DOHH2 (cell line): ENCODE measurements around the gene ABCA4.

Experiments
- EZH2phosphoT487 ChIP-seq: fragments of 200-600 bp; sonication (generic); IDR thresholded peaks from 2 replicates; pipeline ENCODE4 v1.6.1; 2017; ENCODE audit warnings: borderline replicate concordance, mild to moderate bottlenecking, antibody characterized with exemption, low read length, moderate library complexity, mixed read lengths
- TF ChIP-seq, protein P1 (sequence below): fragments of 200-600 bp; sonication (generic); IDR thresholded peaks from one replicate; pipeline ENCODE4 v1.5.1; 2014; ENCODE audit warnings: antibody characterized with exemption, mild to moderate bottlenecking, low read depth, low read length; ENCODE audit not compliant: poor library complexity, severe bottlenecking

DNA sequence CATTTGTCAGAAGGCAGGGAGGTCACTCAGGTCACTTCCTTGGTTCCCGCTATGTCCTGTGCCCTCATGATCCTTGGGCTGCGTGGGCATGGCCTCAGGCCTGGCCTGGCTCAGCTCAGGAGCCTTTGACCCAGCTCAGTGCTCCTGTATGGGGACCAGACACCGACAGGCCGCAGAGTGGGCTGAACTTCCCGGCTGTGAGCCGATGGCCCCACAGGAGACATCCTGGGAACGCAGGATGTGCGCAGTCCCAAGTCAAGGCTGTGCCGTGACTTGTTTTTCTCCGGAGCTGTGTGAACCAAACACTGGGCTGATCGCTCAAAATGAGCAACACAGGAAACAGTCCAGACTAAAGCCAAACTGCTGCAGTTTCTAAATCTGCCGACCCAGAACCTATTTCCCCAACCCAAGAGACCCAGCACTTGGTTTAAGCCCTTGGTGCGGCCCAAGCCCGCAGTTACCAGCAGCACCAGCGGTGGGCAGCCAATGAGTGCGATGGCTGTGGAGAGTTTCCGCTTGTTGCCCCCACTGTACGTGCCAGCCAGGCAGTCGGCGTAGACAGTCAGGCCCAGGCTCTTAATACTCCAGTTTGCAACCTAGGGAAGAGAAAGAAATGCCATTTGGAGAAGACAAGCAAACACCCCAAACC lies 119.4 kb downstream of the ABCA4 start:
- TF ChIP-seq, protein P1, sequence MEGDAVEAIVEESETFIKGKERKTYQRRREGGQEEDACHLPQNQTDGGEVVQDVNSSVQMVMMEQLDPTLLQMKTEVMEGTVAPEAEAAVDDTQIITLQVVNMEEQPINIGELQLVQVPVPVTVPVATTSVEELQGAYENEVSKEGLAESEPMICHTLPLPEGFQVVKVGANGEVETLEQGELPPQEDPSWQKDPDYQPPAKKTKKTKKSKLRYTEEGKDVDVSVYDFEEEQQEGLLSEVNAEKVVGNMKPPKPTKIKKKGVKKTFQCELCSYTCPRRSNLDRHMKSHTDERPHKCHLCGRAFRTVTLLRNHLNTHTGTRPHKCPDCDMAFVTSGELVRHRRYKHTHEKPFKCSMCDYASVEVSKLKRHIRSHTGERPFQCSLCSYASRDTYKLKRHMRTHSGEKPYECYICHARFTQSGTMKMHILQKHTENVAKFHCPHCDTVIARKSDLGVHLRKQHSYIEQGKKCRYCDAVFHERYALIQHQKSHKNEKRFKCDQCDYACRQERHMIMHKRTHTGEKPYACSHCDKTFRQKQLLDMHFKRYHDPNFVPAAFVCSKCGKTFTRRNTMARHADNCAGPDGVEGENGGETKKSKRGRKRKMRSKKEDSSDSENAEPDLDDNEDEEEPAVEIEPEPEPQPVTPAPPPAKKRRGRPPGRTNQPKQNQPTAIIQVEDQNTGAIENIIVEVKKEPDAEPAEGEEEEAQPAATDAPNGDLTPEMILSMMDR, result no peak
- no peak for TF ChIP-seq EZH2phosphoT487
